ENCODE data around the gene CTDSP2. TPM values are rescaled to one million over a fixed set of nuclear protein-coding genes. Genes with fewer than 3 reads are reported as not detected.
A peak's percentile ranks its signal among the peaks of the same experiment; 100 is the strongest.
"Not testable (repeated sequence)": the region's sequence is repeated elsewhere in the genome, so short reads cannot be mapped to it uniquely, and the experiment has no call there.

The CTDSP2 gene
- total RNA-seq, 5 donors from 2014 or later (not counting 1 experiment from before 2014, with no cell fraction given): 132 to 246 (median 234) TPM

GRCh38 chr12:57887631-57888408 is 41.3 kb upstream of the CTDSP2 start:
- peaks cover 0 to 17% of the 10 kb centered on the region in 2 experiments for H3K4me1 ChIP-seq (ENCODE audit: control insufficient read depth in 1 of 2, extremely low read depth in 1 of 2, insufficient read depth in 2 of 2, low read length in 2 of 2)
- ChIA-PET POLR2A (interaction anchor here in 1 of 2 donors (0.6 kb wide), 1 partner anchor 459 kb away, joined by 4 read pairs; no protein-coding TSS in a partner anchor), CTCF (interaction anchor here (0.6 to 0.9 kb wide), 3 partner anchors 17 to 45 kb away, joined by 6 to 9 read pairs (median 7); no protein-coding TSS in a partner anchor)
- no peaks in the 10 kb centered on the region for H3K9me3 ChIP-seq
- Mint-ChIP-seq H3K27ac (no peak overlapping the region), H3K4me3 (no peak overlapping the region), H3K9me3 (peaks cover 0 to 9% (median 4%) of the 10 kb centered on the region in 3 donors), H3K36me3 (peaks cover 5% of the 10 kb centered on the region), H3K27me3 (no peaks in the 10 kb centered on the region), H3K4me1 (peaks cover 16 to 22% (median 19%) of the 10 kb centered on the region in 3 donors)
- peaks cover 0 to 22% of the 10 kb centered on the region in 2 experiments for H3K27me3 ChIP-seq (replicated peaks in 1 of 2; ENCODE audit: control insufficient read depth in 2 of 2, extremely low read depth in 1 of 2, insufficient read depth in 2 of 2, low read length in 1 of 2)
- WGBS (ENCODE audit: insufficient coverage): 61% methylated on average over 5 of the region's 10 CpGs
- DNase-seq (no peak), ATAC-seq (replicated peaks in 1 of 4) (peak in 2 of 4 experiments; percentile 20 to 31)
- H3K4me3 ChIP-seq (ENCODE audit: control insufficient read depth in 1 of 2, extremely low read depth in 1 of 2, low read length in 1 of 2): no peak overlapping the region
- no peak overlapping the region for H3K27ac ChIP-seq (ENCODE audit: low read length)
- H3K36me3 ChIP-seq (ENCODE audit: control insufficient read depth in 2 of 2, extremely low read depth in 1 of 2, insufficient read depth in 1 of 2, low read length in 1 of 2): no peaks in the 10 kb centered on the region

GRCh38 chr12:57886964-57887363 is 40.4 kb upstream of the CTDSP2 start:
- peak overlapping the region in 1 of 2 donors; percentile 71 for H3K27ac Mint-ChIP-seq
- CTCF ChIA-PET: interaction anchor here in 1 of 2 donors (0.6 kb wide), 1 partner anchor 18 kb away, joined by 9 read pairs; no protein-coding TSS in a partner anchor

GRCh38 chr12:57886542-57886941 is 40.0 kb upstream of the CTDSP2 start:
- Histone ChIP-seq H3K27ac (ENCODE audit: low read length) (no peak overlapping the region), H3K36me3 (ENCODE audit: control insufficient read depth in 2 of 2, extremely low read depth in 1 of 2, insufficient read depth in 1 of 2, low read length in 1 of 2) (no peaks in the 10 kb centered on the region), H3K9me3 (no peaks in the 10 kb centered on the region), H3K4me3 (ENCODE audit: control insufficient read depth in 1 of 2, extremely low read depth in 1 of 2, low read length in 1 of 2) (no peak overlapping the region), H3K4me1 (ENCODE audit: control insufficient read depth in 1 of 2, extremely low read depth in 1 of 2, insufficient read depth in 2 of 2, low read length in 2 of 2) (peaks cover 0 to 17% of the 10 kb centered on the region in 2 experiments), H3K27me3 (replicated peaks in 1 of 2; ENCODE audit: control insufficient read depth in 2 of 2, extremely low read depth in 1 of 2, insufficient read depth in 2 of 2, low read length in 1 of 2) (peaks cover 0 to 22% of the 10 kb centered on the region in 2 experiments)
- peak overlapping the region in 1 of 2 donors; percentile 71 for H3K27ac Mint-ChIP-seq
- H3K27me3 Mint-ChIP-seq: no peaks in the 10 kb centered on the region
- ChIA-PET POLR2A (no interaction called here), CTCF (interaction anchor here in 1 of 2 donors (0.5 kb wide), 1 partner anchor 40 kb away, joined by 5 read pairs; the partner anchor contains the start of gene CTDSP2)
- H3K36me3 Mint-ChIP-seq: peaks cover 5% of the 10 kb centered on the region
- peaks cover 16 to 19% (median 16%) of the 10 kb centered on the region in 3 donors for H3K4me1 Mint-ChIP-seq
- no peak overlapping the region for H3K4me3 Mint-ChIP-seq
- H3K9me3 Mint-ChIP-seq: peaks cover 0 to 9% (median 4%) of the 10 kb centered on the region in 3 donors
- DNase-seq: no peak
- WGBS (ENCODE audit: insufficient coverage): no CpG with 5 or more reads among the region's 2 CpGs
- no peak for ATAC-seq (replicated peaks in 1 of 4)

More at GRCh38 chr12:57886964-57887363, 40.4 kb upstream of the CTDSP2 start:
- POLR2A ChIA-PET; H3K36me3 Mint-ChIP-seq; H3K4me3 ChIP-seq (ENCODE audit: control insufficient read depth in 1 of 2, extremely low read depth in 1 of 2, low read length in 1 of 2); H3K27ac ChIP-seq (ENCODE audit: low read length); H3K4me3 Mint-ChIP-seq; H3K27me3 Mint-ChIP-seq; ATAC-seq (replicated peaks in 1 of 4); H3K36me3 ChIP-seq (ENCODE audit: control insufficient read depth in 2 of 2, extremely low read depth in 1 of 2, insufficient read depth in 1 of 2, low read length in 1 of 2); H3K9me3 ChIP-seq; DNase-seq; H3K9me3 Mint-ChIP-seq: not testable (repeated sequence)
- WGBS (ENCODE audit: insufficient coverage): 100% methylated on average over 2 of the region's 4 CpGs
- H3K27me3 ChIP-seq (replicated peaks in 1 of 2; ENCODE audit: control insufficient read depth in 2 of 2, extremely low read depth in 1 of 2, insufficient read depth in 2 of 2, low read length in 1 of 2): peaks cover 0 to 22% of the 10 kb centered on the region in 2 experiments
- peaks cover 0 to 17% of the 10 kb centered on the region in 2 experiments for H3K4me1 ChIP-seq (ENCODE audit: control insufficient read depth in 1 of 2, extremely low read depth in 1 of 2, insufficient read depth in 2 of 2, low read length in 2 of 2)
- H3K4me1 Mint-ChIP-seq: peaks cover 16 to 19% (median 17%) of the 10 kb centered on the region in 3 donors

GRCh38 chr12:57885207-57885606 is 38.7 kb upstream of the CTDSP2 start:
- CTCF ChIA-PET: interaction anchor here in 1 of 2 donors (0.6 kb wide), 2 partner anchors 49 to 99 kb away, joined by 3 to 9 read pairs; no protein-coding TSS in a partner anchor
- no CpG with 5 or more reads among the region's 6 CpGs for WGBS (ENCODE audit: insufficient coverage)

GRCh38 chr12:57883700-57884099 is 37.2 kb upstream of the CTDSP2 start:
- Histone ChIP-seq H3K27me3 (replicated peaks in 1 of 2; ENCODE audit: control insufficient read depth in 2 of 2, extremely low read depth in 1 of 2, insufficient read depth in 2 of 2, low read length in 1 of 2) (peaks cover 0 to 8% of the 10 kb centered on the region in 2 experiments), H3K36me3 (ENCODE audit: control insufficient read depth in 2 of 2, extremely low read depth in 1 of 2, insufficient read depth in 1 of 2, low read length in 1 of 2) (no peaks in the 10 kb centered on the region), H3K9me3 (no peaks in the 10 kb centered on the region), H3K27ac (ENCODE audit: low read length) (no peak overlapping the region), H3K4me3 (ENCODE audit: control insufficient read depth in 1 of 2, extremely low read depth in 1 of 2, low read length in 1 of 2) (no peak overlapping the region), H3K4me1 (ENCODE audit: control insufficient read depth in 1 of 2, extremely low read depth in 1 of 2, insufficient read depth in 2 of 2, low read length in 2 of 2) (peaks cover 0 to 11% of the 10 kb centered on the region in 2 experiments)
- Mint-ChIP-seq H3K9me3 (peaks cover 0 to 9% (median 4%) of the 10 kb centered on the region in 3 donors), H3K27ac (no peak overlapping the region), H3K27me3 (no peaks in the 10 kb centered on the region), H3K36me3 (peaks cover 5% of the 10 kb centered on the region), H3K4me3 (no peak overlapping the region), H3K4me1 (peaks cover 13 to 17% (median 16%) of the 10 kb centered on the region in 3 donors)
- ATAC-seq (replicated peaks in 1 of 4): no peak
- CTCF ChIA-PET: no interaction called here
- POLR2A ChIA-PET: no interaction called here
- DNase-seq: no peak

More at GRCh38 chr12:57885207-57885606, 38.7 kb upstream of the CTDSP2 start:
- Mint-ChIP-seq H3K4me3 (no peak overlapping the region), H3K36me3 (peaks cover 5% of the 10 kb centered on the region), H3K9me3 (peaks cover 0 to 9% (median 4%) of the 10 kb centered on the region in 3 donors), H3K27ac (no peak overlapping the region), H3K27me3 (no peaks in the 10 kb centered on the region), H3K4me1 (peaks cover 16 to 19% (median 16%) of the 10 kb centered on the region in 3 donors)
- peaks cover 0 to 22% of the 10 kb centered on the region in 2 experiments for H3K27me3 ChIP-seq (replicated peaks in 1 of 2; ENCODE audit: control insufficient read depth in 2 of 2, extremely low read depth in 1 of 2, insufficient read depth in 2 of 2, low read length in 1 of 2)
- peaks cover 0 to 17% of the 10 kb centered on the region in 2 experiments for H3K4me1 ChIP-seq (ENCODE audit: control insufficient read depth in 1 of 2, extremely low read depth in 1 of 2, insufficient read depth in 2 of 2, low read length in 2 of 2)
- H3K27ac ChIP-seq (ENCODE audit: low read length): no peak overlapping the region
- no peak for DNase-seq
- POLR2A ChIA-PET: no interaction called here
- H3K36me3 ChIP-seq (ENCODE audit: control insufficient read depth in 2 of 2, extremely low read depth in 1 of 2, insufficient read depth in 1 of 2, low read length in 1 of 2): no peaks in the 10 kb centered on the region
- no peaks in the 10 kb centered on the region for H3K9me3 ChIP-seq
- no peak overlapping the region for H3K4me3 ChIP-seq (ENCODE audit: control insufficient read depth in 1 of 2, extremely low read depth in 1 of 2, low read length in 1 of 2)
- no peak for ATAC-seq (replicated peaks in 1 of 4)

GRCh38 chr12:57883057-57883456 is 36.5 kb upstream of the CTDSP2 start:
- H3K4me1 Mint-ChIP-seq: peaks cover 7 to 10% (median 10%) of the 10 kb centered on the region in 3 donors
- no peaks in the 10 kb centered on the region for H3K36me3 ChIP-seq (ENCODE audit: control insufficient read depth in 2 of 2, extremely low read depth in 1 of 2, insufficient read depth in 1 of 2, low read length in 1 of 2)

More at GRCh38 chr12:57883057-57883456, 36.5 kb upstream of the CTDSP2 start:
- no peaks in the 10 kb centered on the region for H3K9me3 ChIP-seq
- Mint-ChIP-seq H3K36me3 (peaks cover 5% of the 10 kb centered on the region), H3K27me3 (no peaks in the 10 kb centered on the region), H3K27ac (no peak overlapping the region), H3K9me3 (peaks cover 0 to 9% (median 4%) of the 10 kb centered on the region in 3 donors), H3K4me3 (no peak overlapping the region)
- H3K4me3 ChIP-seq (ENCODE audit: control insufficient read depth in 1 of 2, extremely low read depth in 1 of 2, low read length in 1 of 2): no peak overlapping the region
- peaks cover 0 to 4% of the 10 kb centered on the region in 2 experiments for H3K27me3 ChIP-seq (replicated peaks in 1 of 2; ENCODE audit: control insufficient read depth in 2 of 2, extremely low read depth in 1 of 2, insufficient read depth in 2 of 2, low read length in 1 of 2)
- DNase-seq: no peak
- H3K27ac ChIP-seq (ENCODE audit: low read length): no peak overlapping the region
- CTCF ChIA-PET: no interaction called here
- no peak for ATAC-seq (replicated peaks in 1 of 4)
- POLR2A ChIA-PET: interaction anchor here in 1 of 2 donors (0.6 kb wide), 1 partner anchor 100 kb away, joined by 3 read pairs; no protein-coding TSS in a partner anchor
- peaks cover 0 to 4% of the 10 kb centered on the region in 2 experiments for H3K4me1 ChIP-seq (ENCODE audit: control insufficient read depth in 1 of 2, extremely low read depth in 1 of 2, insufficient read depth in 2 of 2, low read length in 2 of 2)
- 83% methylated on average over 1 of the region's 1 CpG for WGBS (ENCODE audit: insufficient coverage)
